ENCODE measurements around the gene MAP4K2.

Gene MAP4K2

GRCh38 chr11:64768300-64768694 lies 34.7 kb downstream of the MAP4K2 start:
- no peak overlapping the region for H3K4me3 ChIP-seq (ENCODE audit: low read depth, low read length)
- in situ Hi-C loops (cut with HindIII; ENCODE audit: low sequenced_read_pairs) = no loop called here
- DNase-seq (ENCODE audit: low read depth, low spot score) = no peak
- no peak for TF ChIP-seq CTCF (IDR thresholded peaks at IDR 0.05; ENCODE audit: low read depth, low read length)

GRCh38 chr11:64767344-64768299 lies 35.4 kb downstream of the MAP4K2 start:
- in situ Hi-C loops (cut with HindIII; ENCODE audit: low sequenced_read_pairs) = no loop called here
- peak; percentile 40 for DNase-seq (ENCODE audit: low read depth, low spot score)
- TF ChIP-seq CTCF (IDR thresholded peaks at IDR 0.05; ENCODE audit: low read depth, low read length) = peak; percentile 72
- no peak overlapping the region for H3K4me3 ChIP-seq (ENCODE audit: low read depth, low read length)

- in situ Hi-C loops (cut with HindIII; ENCODE audit: low sequenced_read_pairs) = no loop called here
- TF ChIP-seq CTCF (IDR thresholded peaks at IDR 0.05; ENCODE audit: low read depth, low read length) = no peak
- H3K4me3 ChIP-seq (ENCODE audit: low read depth, low read length) = no peak overlapping the region
- DNase-seq (ENCODE audit: low read depth, low spot score) = no peak
Observed at GRCh38 chr11:64766881-64767280, 36.1 kb downstream of the MAP4K2 start.

- TF ChIP-seq CTCF (IDR thresholded peaks at IDR 0.05; ENCODE audit: low read depth, low read length) = no peak
- in situ Hi-C loops (cut with HindIII; ENCODE audit: low sequenced_read_pairs) = no loop called here
Observed at GRCh38 chr11:64765851-64766665, 37.0 kb downstream of the MAP4K2 start.

GRCh38 chr11:64765291-64765850 lies 37.6 kb downstream of the MAP4K2 start:
- peak; percentile 36 for TF ChIP-seq CTCF (IDR thresholded peaks at IDR 0.05; ENCODE audit: low read depth, low read length)
- in situ Hi-C loops (cut with HindIII; ENCODE audit: low sequenced_read_pairs) = no loop called here
- no peak for DNase-seq (ENCODE audit: low read depth, low spot score)
- H3K4me3 ChIP-seq (ENCODE audit: low read depth, low read length) = no peak overlapping the region

More at GRCh38 chr11:64765851-64766665, 37.0 kb downstream of the MAP4K2 start:
- no peak for DNase-seq (ENCODE audit: low read depth, low spot score)
- no peak overlapping the region for H3K4me3 ChIP-seq (ENCODE audit: low read depth, low read length)

GRCh38 chr11:64764753-64765152 lies 38.3 kb downstream of the MAP4K2 start:
- H3K4me3 ChIP-seq (ENCODE audit: low read depth, low read length) = no peak overlapping the region

More at GRCh38 chr11:64764753-64765152, 38.3 kb downstream of the MAP4K2 start:
- in situ Hi-C loops (cut with HindIII; ENCODE audit: low sequenced_read_pairs) = no loop called here
- no peak for TF ChIP-seq CTCF (IDR thresholded peaks at IDR 0.05; ENCODE audit: low read depth, low read length)
- DNase-seq (ENCODE audit: low read depth, low spot score) = no peak
